GM12873 (cell line): ENCODE results near the gene DPEP2NB.

Experiments
- CTCF ChIP-seq: IDR thresholded peaks from 2 replicates; pipeline ENCODE4 v1.5.1; 2012; ENCODE audit warnings: low read depth, mild to moderate bottlenecking, moderate library complexity, low read length, control low read depth; ENCODE audit not compliant: insufficient read depth; ENCODE audit errors: missing control alignments

The DPEP2NB gene

DNA sequence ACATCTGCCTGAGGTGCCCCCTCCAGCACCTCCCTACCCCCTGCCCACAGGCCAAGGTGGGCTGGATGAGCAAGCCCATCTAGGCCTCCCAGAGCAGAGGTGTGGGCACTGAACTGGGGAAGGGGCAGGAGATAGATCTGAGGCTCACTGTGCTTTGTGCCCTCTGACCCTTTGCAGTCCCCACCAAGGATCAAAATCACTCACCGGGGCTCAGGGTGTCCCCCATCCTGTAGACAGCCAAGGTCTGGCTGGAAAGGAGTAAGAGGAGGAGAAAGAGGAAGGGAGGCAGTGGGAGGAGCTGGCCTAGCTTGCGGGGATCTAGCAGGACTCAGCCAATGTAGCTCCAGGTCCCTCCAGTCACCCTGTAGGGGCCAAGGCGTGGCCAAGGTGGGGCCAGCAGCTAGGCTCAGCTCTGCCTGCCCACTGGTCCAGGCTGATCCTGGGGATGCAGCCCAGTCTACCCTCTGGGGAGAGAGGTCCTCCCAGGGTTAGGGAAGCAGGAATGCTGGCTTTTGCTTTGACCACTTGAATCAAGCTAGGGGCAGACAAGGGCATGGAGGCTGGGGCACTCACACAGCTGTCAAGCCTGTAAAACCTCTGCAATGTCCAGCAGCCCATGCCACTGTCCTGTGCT lies 49.0 kb downstream of the DPEP2NB start:
- TF ChIP-seq CTCF, result no peak

GRCh38 chr16:67965668-67966548 lies 49.8 kb downstream of the DPEP2NB start:
- TF ChIP-seq CTCF, result no peak

DNA sequence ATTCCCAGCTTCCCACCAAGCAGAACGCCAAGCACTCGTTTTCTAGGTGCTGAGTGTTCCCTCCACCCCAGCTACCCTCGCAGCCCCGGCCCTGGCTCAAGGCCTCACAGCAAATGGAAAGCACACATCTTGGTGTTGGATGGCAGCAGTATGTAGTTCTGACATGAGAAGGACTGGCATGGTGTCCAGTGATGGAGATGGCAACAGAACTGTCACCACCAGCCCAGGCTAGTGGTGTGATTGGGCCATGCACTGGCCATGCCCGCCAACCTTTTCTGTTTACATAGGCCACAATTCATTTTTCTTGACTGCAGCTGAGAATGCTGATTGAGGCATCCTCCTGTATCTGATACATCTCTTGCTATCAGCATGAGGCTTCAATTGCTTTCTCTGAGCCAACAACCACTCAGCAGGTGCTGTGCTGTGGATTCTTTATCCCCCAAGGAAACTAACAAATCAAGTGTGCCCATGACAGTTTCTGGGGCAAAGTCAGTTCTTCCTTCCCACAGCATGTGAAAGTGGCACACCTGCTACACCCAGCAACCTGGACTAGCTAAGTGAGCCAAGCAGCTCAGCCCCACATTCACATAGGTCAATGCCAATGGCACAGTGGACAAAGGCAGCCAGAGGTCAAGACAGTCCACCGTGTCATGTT lies 51.1 kb downstream of the DPEP2NB start:
- TF ChIP-seq CTCF, result no peak

- no peak for TF ChIP-seq CTCF
These were observed 51.9 kb downstream of the DPEP2NB start for GRCh38 chr16:67963662-67964321.
